ENCODE results near the gene COL1A1.

COL1A1 gene

DNA sequence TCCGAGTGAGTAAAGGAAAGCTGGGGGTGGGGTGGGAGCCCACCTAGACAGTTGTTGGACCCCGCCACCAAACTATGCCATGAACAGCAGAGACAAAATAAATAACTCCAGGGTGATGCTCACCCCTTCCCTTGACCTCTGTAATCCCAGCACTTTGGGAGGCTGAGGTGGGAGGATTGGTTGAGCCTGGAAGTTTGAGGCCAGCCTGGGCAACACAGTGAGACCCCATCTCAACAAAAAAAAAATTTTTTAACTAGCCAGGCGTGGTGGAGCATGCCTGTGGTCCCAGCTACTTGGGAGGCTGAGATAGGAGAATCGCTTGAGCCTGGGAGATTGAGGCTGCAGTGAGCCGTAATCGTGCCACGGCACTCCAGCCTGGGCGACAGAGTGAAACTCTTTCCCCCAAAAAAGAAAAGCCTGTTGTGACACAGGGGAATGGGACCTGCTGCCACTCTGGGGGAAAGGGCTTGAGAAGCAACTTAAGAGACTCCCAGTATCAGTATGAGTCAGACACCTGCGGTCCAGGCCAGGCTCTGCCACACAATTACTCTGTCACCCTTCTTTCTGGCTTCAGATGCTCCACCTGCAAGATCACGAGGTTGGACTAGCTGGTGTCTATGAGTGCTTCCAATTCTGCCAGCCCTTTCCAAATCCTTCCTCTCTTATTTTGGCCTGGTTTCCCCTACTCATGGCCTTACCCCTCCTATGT, 30.6 kb downstream of the COL1A1 start:
- no peak for FAIRE-seq

GRCh38 chr17:50169881-50170459, 31.5 kb downstream of the COL1A1 start:
- no peak for FAIRE-seq

GRCh38 chr17:50169121-50169764, 32.2 kb downstream of the COL1A1 start:
- no peak for FAIRE-seq

DNA sequence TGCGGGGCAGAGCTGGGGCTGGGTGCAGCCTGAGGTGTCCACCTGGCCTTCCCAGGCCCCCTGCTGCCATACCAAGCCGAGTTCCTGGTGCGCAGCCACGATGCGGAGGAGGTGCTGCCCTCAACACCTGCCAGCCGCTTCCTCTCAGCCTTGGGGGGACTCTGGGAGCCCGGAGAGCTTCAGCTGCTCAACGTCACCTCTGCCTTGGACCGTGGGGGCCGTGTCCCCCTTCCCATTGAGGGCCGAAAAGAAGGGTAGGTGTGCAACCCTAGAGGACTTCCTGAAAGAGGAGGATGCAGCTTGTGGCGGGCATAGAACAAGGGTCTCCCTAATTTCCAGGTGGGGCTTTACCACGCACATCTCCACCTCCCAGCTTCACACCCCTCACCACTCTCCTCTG, 33.1 kb downstream of the COL1A1 start:
- FAIRE-seq, result no peak

GRCh38 chr17:50167371-50167770, 34.1 kb downstream of the COL1A1 start:
- FAIRE-seq, result no peak

DNA sequence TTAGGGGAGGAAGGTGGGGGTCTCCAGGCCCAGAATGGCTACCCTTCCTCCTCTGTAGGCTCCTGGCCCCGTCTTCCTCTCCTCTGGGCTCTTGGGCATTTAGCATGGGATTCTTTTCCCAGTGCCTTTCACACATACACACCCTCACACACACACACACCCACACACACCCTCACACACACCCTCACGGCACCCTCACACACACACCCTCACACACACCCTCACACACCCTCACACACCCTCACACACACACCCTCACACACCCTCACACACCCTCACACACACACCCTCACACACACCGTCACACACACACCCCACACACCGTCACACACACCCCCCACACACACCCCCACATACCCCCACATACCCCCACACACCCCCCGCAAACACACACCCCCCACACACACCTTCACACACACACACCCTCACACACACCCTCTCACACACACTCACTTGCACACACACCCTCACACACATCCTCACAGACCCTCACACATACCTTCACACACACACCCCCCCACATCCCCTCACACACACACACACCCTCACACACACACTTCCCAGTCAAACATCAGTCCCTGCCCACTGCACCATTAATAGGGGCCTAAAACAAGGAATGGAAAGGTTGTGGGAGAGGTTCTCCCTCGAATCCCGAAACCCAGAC, 34.8 kb downstream of the COL1A1 start:
- FAIRE-seq, result no peak

DNA sequence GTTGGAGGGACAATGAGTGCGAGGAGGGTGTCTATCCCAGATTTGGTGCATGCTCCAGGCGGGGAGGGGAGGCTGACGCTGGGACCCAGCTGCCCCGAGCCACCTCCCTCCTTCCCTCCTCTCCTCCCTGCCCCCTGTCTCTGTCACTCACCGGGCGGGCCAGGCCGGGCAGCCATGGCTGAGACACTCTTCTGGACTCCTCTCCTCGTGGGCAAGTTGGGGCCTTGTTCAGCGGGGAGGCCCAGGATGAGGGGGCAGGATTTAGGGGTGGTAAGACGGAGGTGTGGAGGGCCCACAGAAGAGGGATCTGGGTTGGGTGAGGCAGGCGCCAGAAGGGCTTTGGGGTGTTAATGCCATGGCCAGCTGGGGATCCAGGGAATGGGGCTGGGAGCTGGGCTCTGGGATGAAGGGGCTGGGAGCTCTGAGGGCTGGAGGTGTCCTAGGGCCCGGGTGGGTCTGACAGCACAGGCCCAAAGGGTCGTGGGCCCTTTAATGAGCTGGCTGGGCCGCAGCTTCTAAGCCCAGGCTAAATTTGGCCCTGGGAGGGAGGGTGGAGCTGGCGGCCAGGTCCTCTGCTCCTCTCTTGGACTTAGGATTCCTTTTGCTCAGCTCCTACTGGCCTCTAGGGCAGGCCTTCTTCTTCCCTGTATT, 35.4 kb downstream of the COL1A1 start, which contains the start of gene SGCA:
Gene SGCA (plus strand): TSS at position 139 of the 651 bp plus-strand sequence. CDS start 36 bp downstream, at position 175.
- FAIRE-seq, result no peak

GRCh38 chr17:50165466-50165865, 36.0 kb downstream of the COL1A1 start:
- FAIRE-seq, result no peak

DNA sequence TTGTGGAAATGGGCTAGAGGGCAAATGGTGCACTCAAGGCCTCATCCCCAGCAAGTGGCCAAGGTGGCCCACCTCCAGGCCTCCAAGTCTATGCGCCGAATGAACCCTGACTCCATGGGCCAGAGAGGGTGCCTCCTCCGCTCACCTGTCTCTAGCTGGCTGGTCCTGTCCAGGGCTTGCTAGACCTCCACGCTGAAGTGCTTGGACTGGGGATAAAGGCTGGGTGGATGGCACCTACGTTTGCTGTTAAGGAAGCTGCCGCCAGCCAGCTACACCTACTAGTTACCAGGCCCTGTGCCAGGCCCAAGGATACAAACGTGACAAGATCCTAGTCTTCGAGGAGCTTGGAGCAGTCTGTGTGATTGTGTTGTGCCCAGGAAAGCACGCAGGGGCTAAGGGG, 36.4 kb downstream of the COL1A1 start:
- FAIRE-seq, result no peak

DNA sequence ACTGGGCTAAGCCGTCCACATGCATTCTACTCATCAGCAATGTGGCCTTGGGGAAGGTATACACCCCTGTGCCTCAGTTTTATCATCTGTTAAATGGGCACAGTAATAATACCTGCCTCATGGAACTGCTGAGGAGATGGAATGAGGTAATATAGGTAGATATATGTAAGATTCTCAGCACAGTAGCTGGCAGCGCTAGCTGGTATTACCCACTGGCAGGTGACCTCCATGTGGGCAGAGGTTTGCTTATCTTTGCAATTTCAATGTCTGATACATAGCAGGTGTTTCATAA, 36.8 kb downstream of the COL1A1 start:
- FAIRE-seq, result no peak

- no peak for FAIRE-seq
Measured at GRCh38 chr17:50163843-50164696, 37.4 kb downstream of the COL1A1 start.

- FAIRE-seq, result no peak
Measured at GRCh38 chr17:50162466-50163254, 38.8 kb downstream of the COL1A1 start.

GRCh38 chr17:50161911-50162288, 39.5 kb downstream of the COL1A1 start:
- no peak for FAIRE-seq

- peak; percentile 25 for FAIRE-seq
Measured at GRCh38 chr17:50161023-50161910, 40.2 kb downstream of the COL1A1 start.

- FAIRE-seq, result no peak
Measured at GRCh38 chr17:50157891-50158290, 43.5 kb downstream of the COL1A1 start.

GRCh38 chr17:50155115-50155819, 46.2 kb downstream of the COL1A1 start:
- FAIRE-seq, result no peak

DNA sequence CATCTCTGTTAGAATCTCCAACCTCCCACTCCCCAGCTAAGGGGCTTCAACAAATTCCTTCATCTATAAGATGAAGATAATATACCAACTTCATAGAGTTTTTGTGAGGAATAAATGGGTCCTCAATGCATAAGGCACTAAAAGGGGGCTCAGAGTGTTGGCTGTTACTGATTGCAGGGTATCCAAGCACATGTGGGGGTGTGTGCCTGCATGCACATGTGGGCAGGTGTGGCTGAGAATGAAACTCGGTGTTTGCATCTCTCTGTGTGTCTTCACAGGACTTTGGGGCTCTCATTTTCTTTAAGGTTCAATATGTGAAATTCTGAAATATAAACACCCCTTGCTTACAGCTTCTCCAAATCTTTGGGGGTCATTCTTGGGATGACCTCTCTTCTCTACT, 46.8 kb downstream of the COL1A1 start:
- FAIRE-seq, result no peak

- FAIRE-seq, result no peak
Measured at GRCh38 chr17:50153650-50154575, 47.5 kb downstream of the COL1A1 start.

DNA sequence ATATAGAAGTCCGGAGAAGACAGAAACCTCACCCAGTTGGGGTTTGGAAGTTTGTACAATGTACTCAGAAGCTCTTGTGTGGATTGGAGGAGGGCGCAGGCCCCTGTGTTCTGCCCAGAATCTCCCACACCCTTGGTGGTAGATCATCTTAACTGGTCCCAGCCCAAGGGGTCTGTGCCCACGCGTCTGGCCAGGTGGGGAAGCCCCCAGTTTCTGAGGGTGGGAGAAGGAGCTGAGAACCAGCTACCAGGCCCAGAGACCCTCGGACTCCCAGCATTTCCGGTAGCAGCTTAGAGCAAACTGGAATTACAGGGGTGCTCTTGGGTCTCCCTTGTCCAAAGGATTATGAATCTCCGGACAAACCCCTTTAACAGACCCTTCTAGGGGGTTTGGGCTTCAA, 48.7 kb downstream of the COL1A1 start:
- no peak for FAIRE-seq

Data from TTC549 (cell line).